Measurements from ENCODE around the gene AJAP1. TPM values are rescaled to one million over a fixed set of nuclear protein-coding genes. Genes with fewer than 3 reads are reported as not detected.

The AJAP1 gene
- total RNA-seq, 3 donors from 2014 or later = 0.03 to 0.18 TPM; not detected in 1

- ATAC-seq (no peak), DNase-seq (no peak)
- Mint-ChIP-seq H3K4me3 (no peak overlapping the region), H3K27me3 (ENCODE audit: low read depth) (peaks cover 7% of the 10 kb centered on the region), H3K36me3 (ENCODE audit: insufficient read depth) (no peaks in the 10 kb centered on the region), H3K9me3 (no peaks in the 10 kb centered on the region), H3K4me1 (ENCODE audit: low read depth) (no peaks in the 10 kb centered on the region)
Observed at GRCh38 chr1:4624141-4624715, 30.2 kb upstream of the AJAP1 start.

- H3K36me3 Mint-ChIP-seq (ENCODE audit: insufficient read depth) = no peaks in the 10 kb centered on the region
- H3K4me3 Mint-ChIP-seq = no peak overlapping the region
- H3K9me3 Mint-ChIP-seq = no peaks in the 10 kb centered on the region
- H3K4me1 Mint-ChIP-seq (ENCODE audit: low read depth) = no peaks in the 10 kb centered on the region
- H3K27me3 Mint-ChIP-seq (ENCODE audit: low read depth) = peaks cover 9% of the 10 kb centered on the region
- no peak for ATAC-seq
- DNase-seq = no peak
Observed at GRCh38 chr1:4624801-4625200, 29.6 kb upstream of the AJAP1 start.

GRCh38 chr1:4626061-4626460 is 28.3 kb upstream of the AJAP1 start:
- H3K4me3 Mint-ChIP-seq = no peak overlapping the region
- DNase-seq (no peak), ATAC-seq (no peak)
- no peaks in the 10 kb centered on the region for H3K36me3 Mint-ChIP-seq (ENCODE audit: insufficient read depth)
- no peaks in the 10 kb centered on the region for H3K4me1 Mint-ChIP-seq (ENCODE audit: low read depth)
- H3K9me3 Mint-ChIP-seq = no peaks in the 10 kb centered on the region
- peaks cover 9% of the 10 kb centered on the region for H3K27me3 Mint-ChIP-seq (ENCODE audit: low read depth)

- H3K4me3 Mint-ChIP-seq = no peak overlapping the region
- no peaks in the 10 kb centered on the region for H3K9me3 Mint-ChIP-seq
- H3K36me3 Mint-ChIP-seq (ENCODE audit: insufficient read depth) = no peaks in the 10 kb centered on the region
- H3K27me3 Mint-ChIP-seq (ENCODE audit: low read depth) = peaks cover 9% of the 10 kb centered on the region
- DNase-seq (no peak), ATAC-seq (no peak)
- H3K4me1 Mint-ChIP-seq (ENCODE audit: low read depth) = no peaks in the 10 kb centered on the region
Observed at GRCh38 chr1:4626560-4627319, 27.7 kb upstream of the AJAP1 start.

GRCh38 chr1:4627353-4627752 is 27.1 kb upstream of the AJAP1 start:
- Mint-ChIP-seq H3K4me1 (ENCODE audit: low read depth) (no peaks in the 10 kb centered on the region), H3K36me3 (ENCODE audit: insufficient read depth) (no peaks in the 10 kb centered on the region), H3K4me3 (no peak overlapping the region), H3K27me3 (ENCODE audit: low read depth) (peaks cover 9% of the 10 kb centered on the region), H3K9me3 (no peaks in the 10 kb centered on the region)
- no peak for ATAC-seq
- no peak for DNase-seq

- DNase-seq = no peak
- ATAC-seq = no peak
- Mint-ChIP-seq H3K4me3 (no peak overlapping the region), H3K4me1 (ENCODE audit: low read depth) (no peaks in the 10 kb centered on the region), H3K36me3 (ENCODE audit: insufficient read depth) (no peaks in the 10 kb centered on the region), H3K27me3 (ENCODE audit: low read depth) (peaks cover 5% of the 10 kb centered on the region), H3K9me3 (no peaks in the 10 kb centered on the region)
Observed at GRCh38 chr1:4628992-4629391, 25.4 kb upstream of the AJAP1 start.

GRCh38 chr1:4630561-4630960 is 23.8 kb upstream of the AJAP1 start:
- H3K36me3 Mint-ChIP-seq (ENCODE audit: insufficient read depth) = no peaks in the 10 kb centered on the region
- no peaks in the 10 kb centered on the region for H3K4me1 Mint-ChIP-seq (ENCODE audit: low read depth)
- H3K27me3 Mint-ChIP-seq (ENCODE audit: low read depth) = peaks cover 5% of the 10 kb centered on the region
- ATAC-seq (no peak), DNase-seq (no peak)
- no peak overlapping the region for H3K4me3 Mint-ChIP-seq
- no peaks in the 10 kb centered on the region for H3K9me3 Mint-ChIP-seq

GRCh38 chr1:4631321-4631720 is 23.1 kb upstream of the AJAP1 start:
- Mint-ChIP-seq H3K4me1 (ENCODE audit: low read depth) (no peaks in the 10 kb centered on the region), H3K9me3 (no peaks in the 10 kb centered on the region), H3K4me3 (no peak overlapping the region), H3K27me3 (ENCODE audit: low read depth) (peaks cover 5% of the 10 kb centered on the region), H3K36me3 (ENCODE audit: insufficient read depth) (no peaks in the 10 kb centered on the region)
- ATAC-seq (no peak), DNase-seq (no peak)

- H3K4me3 Mint-ChIP-seq = no peak overlapping the region
- peaks cover 8% of the 10 kb centered on the region for H3K27me3 Mint-ChIP-seq (ENCODE audit: low read depth)
- ATAC-seq = no peak
- no peaks in the 10 kb centered on the region for H3K36me3 Mint-ChIP-seq (ENCODE audit: insufficient read depth)
- no peaks in the 10 kb centered on the region for H3K4me1 Mint-ChIP-seq (ENCODE audit: low read depth)
- DNase-seq = no peak
- no peaks in the 10 kb centered on the region for H3K9me3 Mint-ChIP-seq
Observed at GRCh38 chr1:4633346-4633745, 21.1 kb upstream of the AJAP1 start.

GRCh38 chr1:4634156-4634792 is 20.1 kb upstream of the AJAP1 start:
- no peak for DNase-seq
- no peak overlapping the region for H3K4me3 Mint-ChIP-seq
- ATAC-seq = no peak
- peaks cover 12% of the 10 kb centered on the region for H3K27me3 Mint-ChIP-seq (ENCODE audit: low read depth)
- no peaks in the 10 kb centered on the region for H3K36me3 Mint-ChIP-seq (ENCODE audit: insufficient read depth)
- H3K9me3 Mint-ChIP-seq = no peaks in the 10 kb centered on the region
- H3K4me1 Mint-ChIP-seq (ENCODE audit: low read depth) = no peaks in the 10 kb centered on the region

GRCh38 chr1:4634793-4635406 is 19.5 kb upstream of the AJAP1 start:
- peaks cover 10% of the 10 kb centered on the region for H3K27me3 Mint-ChIP-seq (ENCODE audit: low read depth)
- no peaks in the 10 kb centered on the region for H3K4me1 Mint-ChIP-seq (ENCODE audit: low read depth)
- ATAC-seq (no peak), DNase-seq (no peak)
- H3K4me3 Mint-ChIP-seq = no peak overlapping the region
- H3K9me3 Mint-ChIP-seq = no peaks in the 10 kb centered on the region
- H3K36me3 Mint-ChIP-seq (ENCODE audit: insufficient read depth) = no peaks in the 10 kb centered on the region

GRCh38 chr1:4636186-4636585 is 18.2 kb upstream of the AJAP1 start:
- Mint-ChIP-seq H3K4me1 (ENCODE audit: low read depth) (no peaks in the 10 kb centered on the region), H3K36me3 (ENCODE audit: insufficient read depth) (no peaks in the 10 kb centered on the region), H3K4me3 (no peak overlapping the region), H3K9me3 (no peaks in the 10 kb centered on the region), H3K27me3 (ENCODE audit: low read depth) (peaks cover 14% of the 10 kb centered on the region)
- DNase-seq = no peak
- ATAC-seq = no peak

GRCh38 chr1:4636644-4637380 is 17.6 kb upstream of the AJAP1 start:
- Mint-ChIP-seq H3K4me1 (ENCODE audit: low read depth) (no peaks in the 10 kb centered on the region), H3K36me3 (ENCODE audit: insufficient read depth) (no peaks in the 10 kb centered on the region), H3K27me3 (ENCODE audit: low read depth) (peaks cover 14% of the 10 kb centered on the region), H3K9me3 (no peaks in the 10 kb centered on the region), H3K4me3 (no peak overlapping the region)
- ATAC-seq (no peak), DNase-seq (no peak)

GRCh38 chr1:4637616-4638344 is 16.6 kb upstream of the AJAP1 start:
- no peak overlapping the region for H3K4me3 Mint-ChIP-seq
- H3K4me1 Mint-ChIP-seq (ENCODE audit: low read depth) = no peaks in the 10 kb centered on the region
- ATAC-seq (no peak), DNase-seq (no peak)
- no peaks in the 10 kb centered on the region for H3K9me3 Mint-ChIP-seq
- peaks cover 14% of the 10 kb centered on the region for H3K27me3 Mint-ChIP-seq (ENCODE audit: low read depth)
- no peaks in the 10 kb centered on the region for H3K36me3 Mint-ChIP-seq (ENCODE audit: insufficient read depth)
